ENCODE data around the gene SLC23A2.

SLC23A2 gene

GRCh38 chr20:4876301-4876700 lies 125.0 kb downstream of the SLC23A2 start:
- Histone ChIP-seq H4K20me1 (ENCODE audit: control insufficient read depth, insufficient read depth, low read depth, low read length) (no peaks in the 10 kb centered on the region), H3K4me1 (ENCODE audit: control insufficient read depth, low read length) (peaks cover 52% of the 10 kb centered on the region), H3K27me3 (ENCODE audit: control insufficient read depth, low read length) (no peaks in the 10 kb centered on the region), H3K4me2 (ENCODE audit: low read length) (peak overlapping the region; percentile 60), H3K4me3 (ENCODE audit: low read length) (peak overlapping the region; percentile 51), H3K27ac (ENCODE audit: low read depth, low read length) (peak overlapping the region; percentile 69), H3K9me2 (replicated peaks; ENCODE audit: control insufficient read depth, low read length) (no peaks in the 10 kb centered on the region), H3K9me3 (ENCODE audit: control insufficient read depth, insufficient read depth, low read length) (no peaks in the 10 kb centered on the region), H3F3A (ENCODE audit: control insufficient read depth, insufficient read depth) (peaks cover 14% of the 10 kb centered on the region), H3K36me3 (ENCODE audit: control insufficient read depth, low read length) (peaks cover 65% of the 10 kb centered on the region), H3K79me2 (ENCODE audit: control insufficient read depth, low read length) (no peaks in the 10 kb centered on the region)
- TF ChIP-seq, protein P1, sequence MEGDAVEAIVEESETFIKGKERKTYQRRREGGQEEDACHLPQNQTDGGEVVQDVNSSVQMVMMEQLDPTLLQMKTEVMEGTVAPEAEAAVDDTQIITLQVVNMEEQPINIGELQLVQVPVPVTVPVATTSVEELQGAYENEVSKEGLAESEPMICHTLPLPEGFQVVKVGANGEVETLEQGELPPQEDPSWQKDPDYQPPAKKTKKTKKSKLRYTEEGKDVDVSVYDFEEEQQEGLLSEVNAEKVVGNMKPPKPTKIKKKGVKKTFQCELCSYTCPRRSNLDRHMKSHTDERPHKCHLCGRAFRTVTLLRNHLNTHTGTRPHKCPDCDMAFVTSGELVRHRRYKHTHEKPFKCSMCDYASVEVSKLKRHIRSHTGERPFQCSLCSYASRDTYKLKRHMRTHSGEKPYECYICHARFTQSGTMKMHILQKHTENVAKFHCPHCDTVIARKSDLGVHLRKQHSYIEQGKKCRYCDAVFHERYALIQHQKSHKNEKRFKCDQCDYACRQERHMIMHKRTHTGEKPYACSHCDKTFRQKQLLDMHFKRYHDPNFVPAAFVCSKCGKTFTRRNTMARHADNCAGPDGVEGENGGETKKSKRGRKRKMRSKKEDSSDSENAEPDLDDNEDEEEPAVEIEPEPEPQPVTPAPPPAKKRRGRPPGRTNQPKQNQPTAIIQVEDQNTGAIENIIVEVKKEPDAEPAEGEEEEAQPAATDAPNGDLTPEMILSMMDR (IDR thresholded peaks at IDR 0.05; ENCODE audit: low read depth, low read length, poor library complexity, severe bottlenecking): no peak
- no peak for TF ChIP-seq EZH2phosphoT487 (IDR thresholded peaks at IDR 0.05; ENCODE audit: borderline replicate concordance, low read length)

GRCh38 chr20:4875578-4876067 lies 125.7 kb downstream of the SLC23A2 start:
- peaks cover 14% of the 10 kb centered on the region for H3F3A ChIP-seq (ENCODE audit: control insufficient read depth, insufficient read depth)
- peak overlapping the region; percentile 51 for H3K4me3 ChIP-seq (ENCODE audit: low read length)
- peak overlapping the region; percentile 69 for H3K27ac ChIP-seq (ENCODE audit: low read depth, low read length)
- H4K20me1 ChIP-seq (ENCODE audit: control insufficient read depth, insufficient read depth, low read depth, low read length): no peaks in the 10 kb centered on the region
- no peaks in the 10 kb centered on the region for H3K9me3 ChIP-seq (ENCODE audit: control insufficient read depth, insufficient read depth, low read length)
- no peaks in the 10 kb centered on the region for H3K79me2 ChIP-seq (ENCODE audit: control insufficient read depth, low read length)
- peaks cover 59% of the 10 kb centered on the region for H3K4me1 ChIP-seq (ENCODE audit: control insufficient read depth, low read length)
- peak overlapping the region; percentile 60 for H3K4me2 ChIP-seq (ENCODE audit: low read length)
- TF ChIP-seq EZH2phosphoT487 (IDR thresholded peaks at IDR 0.05; ENCODE audit: borderline replicate concordance, low read length): no peak
- TF ChIP-seq, protein P1 (IDR thresholded peaks at IDR 0.05; ENCODE audit: low read depth, low read length, poor library complexity, severe bottlenecking): no peak
- no peaks in the 10 kb centered on the region for H3K9me2 ChIP-seq (replicated peaks; ENCODE audit: control insufficient read depth, low read length)
- H3K36me3 ChIP-seq (ENCODE audit: control insufficient read depth, low read length): peaks cover 62% of the 10 kb centered on the region
- H3K27me3 ChIP-seq (ENCODE audit: control insufficient read depth, low read length): no peaks in the 10 kb centered on the region

DNA sequence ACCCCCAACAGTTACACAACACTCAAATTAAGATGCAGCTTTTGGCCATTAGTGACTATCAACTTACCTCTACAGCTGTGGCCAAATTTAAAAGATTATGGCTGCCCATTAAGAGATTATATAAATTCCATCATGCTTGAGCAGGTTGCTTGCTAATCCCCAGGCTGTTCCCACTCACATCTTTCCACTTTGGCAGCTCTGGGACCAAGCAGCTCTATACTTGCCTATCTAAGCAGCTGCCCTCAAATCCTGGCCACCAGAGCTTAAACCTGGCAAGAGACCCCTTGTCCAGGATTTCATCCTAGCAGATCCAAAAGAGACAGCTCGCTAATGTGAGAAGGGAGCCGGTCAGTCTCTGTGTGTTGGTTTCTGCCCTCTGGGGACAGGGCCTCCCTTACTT lies 127.9 kb downstream of the SLC23A2 start:
- no peak for TF ChIP-seq EZH2phosphoT487 (IDR thresholded peaks at IDR 0.05; ENCODE audit: borderline replicate concordance, low read length)
- TF ChIP-seq, protein P1 (IDR thresholded peaks at IDR 0.05; ENCODE audit: low read depth, low read length, poor library complexity, severe bottlenecking): no peak
- H4K20me1 ChIP-seq (ENCODE audit: control insufficient read depth, insufficient read depth, low read depth, low read length): no peaks in the 10 kb centered on the region
- H3K4me2 ChIP-seq (ENCODE audit: low read length): no peak overlapping the region
- H3F3A ChIP-seq (ENCODE audit: control insufficient read depth, insufficient read depth): peaks cover 14% of the 10 kb centered on the region
- no peaks in the 10 kb centered on the region for H3K79me2 ChIP-seq (ENCODE audit: control insufficient read depth, low read length)
- peaks cover 49% of the 10 kb centered on the region for H3K4me1 ChIP-seq (ENCODE audit: control insufficient read depth, low read length)
- H3K36me3 ChIP-seq (ENCODE audit: control insufficient read depth, low read length): peaks cover 61% of the 10 kb centered on the region
- H3K4me3 ChIP-seq (ENCODE audit: low read length): no peak overlapping the region
- no peak overlapping the region for H3K27ac ChIP-seq (ENCODE audit: low read depth, low read length)
- no peaks in the 10 kb centered on the region for H3K9me3 ChIP-seq (ENCODE audit: control insufficient read depth, insufficient read depth, low read length)
- no peaks in the 10 kb centered on the region for H3K9me2 ChIP-seq (replicated peaks; ENCODE audit: control insufficient read depth, low read length)
- no peaks in the 10 kb centered on the region for H3K27me3 ChIP-seq (ENCODE audit: control insufficient read depth, low read length)
